ENCODE data around the gene PSRC1. TPM values are rescaled to one million over a fixed set of nuclear protein-coding genes. Genes with fewer than 3 reads are reported as not detected.

Gene PSRC1
- total RNA-seq, 1 donor, result 23.3 TPM

- H3K4me3 ChIP-seq (ENCODE audit: low read depth, low read length), result no peak overlapping the region
- TF ChIP-seq CTCF (IDR thresholded peaks at IDR 0.05; ENCODE audit: insufficient read depth, low read depth, low read length), result no peak
- DNase-seq (ENCODE audit: low read depth), result no peak
Measured at GRCh38 chr1:109257682-109258421, 25.1 kb downstream of the PSRC1 start.

- DNase-seq (ENCODE audit: low read depth), result no peak
- no peak for TF ChIP-seq CTCF (IDR thresholded peaks at IDR 0.05; ENCODE audit: insufficient read depth, low read depth, low read length)
Measured at GRCh38 chr1:109256971-109257681, 25.8 kb downstream of the PSRC1 start.

GRCh38 chr1:109256085-109256484, 26.9 kb downstream of the PSRC1 start:
- DNase-seq (ENCODE audit: low read depth), result no peak
- H3K4me3 ChIP-seq (ENCODE audit: low read depth, low read length), result no peak overlapping the region
- TF ChIP-seq CTCF (IDR thresholded peaks at IDR 0.05; ENCODE audit: insufficient read depth, low read depth, low read length), result no peak

More at GRCh38 chr1:109256971-109257681, 25.8 kb downstream of the PSRC1 start:
- H3K4me3 ChIP-seq (ENCODE audit: low read depth, low read length), result no peak overlapping the region

DNA sequence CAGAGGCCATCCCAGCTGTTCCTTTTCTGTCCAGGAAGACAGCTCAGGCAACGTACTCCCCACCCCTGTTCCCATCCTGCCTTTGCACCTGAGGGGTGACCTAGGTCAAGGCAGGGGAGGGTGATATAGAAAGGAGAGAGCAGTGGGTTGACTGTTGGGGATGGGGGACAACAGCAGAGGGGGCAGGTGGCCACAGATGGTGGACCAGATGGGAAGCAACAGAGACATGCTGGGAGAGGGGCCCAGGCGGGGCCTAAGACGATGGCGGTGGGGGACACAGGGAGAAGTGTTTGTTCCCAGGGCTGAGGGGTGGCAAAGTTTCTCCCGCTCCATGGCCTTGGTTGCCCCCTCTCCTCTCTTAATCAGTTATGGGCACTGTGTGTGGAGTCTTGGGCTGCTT, 27.3 kb downstream of the PSRC1 start:
- no peak for TF ChIP-seq CTCF (IDR thresholded peaks at IDR 0.05; ENCODE audit: insufficient read depth, low read depth, low read length)
- H3K4me3 ChIP-seq (ENCODE audit: low read depth, low read length), result no peak overlapping the region
- no peak for DNase-seq (ENCODE audit: low read depth)

DNA sequence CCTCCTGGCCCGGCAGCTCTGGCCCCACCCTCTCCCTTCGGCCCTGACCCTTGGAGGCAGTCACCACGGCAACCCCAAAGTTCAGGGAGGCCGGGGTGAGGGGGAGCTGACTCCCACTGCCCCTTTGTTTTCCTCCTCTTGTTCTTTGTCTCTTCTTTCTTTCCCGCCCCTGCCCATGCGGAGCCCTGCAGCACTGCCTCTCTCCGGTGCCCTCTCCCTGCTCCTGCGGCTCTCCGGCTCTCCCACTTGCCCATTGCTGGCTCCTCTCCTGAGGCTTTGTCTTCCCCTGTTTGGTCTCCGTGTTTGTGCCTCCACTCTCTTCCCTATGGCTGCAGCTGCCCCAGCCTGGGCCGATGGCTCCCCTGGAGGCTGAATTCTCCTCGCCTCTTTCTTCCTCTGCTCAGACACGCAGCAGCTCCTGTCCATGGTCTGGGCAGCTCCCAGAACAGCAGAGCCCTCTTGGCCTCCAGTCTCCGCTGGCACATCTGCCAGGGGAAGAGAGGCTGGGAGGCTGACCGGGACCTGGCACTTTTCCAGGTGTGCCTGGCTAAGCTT, 27.8 kb downstream of the PSRC1 start:
- H3K4me3 ChIP-seq (ENCODE audit: low read depth, low read length), result no peak overlapping the region
- TF ChIP-seq CTCF (IDR thresholded peaks at IDR 0.05; ENCODE audit: insufficient read depth, low read depth, low read length), result no peak
- no peak for DNase-seq (ENCODE audit: low read depth)

DNA sequence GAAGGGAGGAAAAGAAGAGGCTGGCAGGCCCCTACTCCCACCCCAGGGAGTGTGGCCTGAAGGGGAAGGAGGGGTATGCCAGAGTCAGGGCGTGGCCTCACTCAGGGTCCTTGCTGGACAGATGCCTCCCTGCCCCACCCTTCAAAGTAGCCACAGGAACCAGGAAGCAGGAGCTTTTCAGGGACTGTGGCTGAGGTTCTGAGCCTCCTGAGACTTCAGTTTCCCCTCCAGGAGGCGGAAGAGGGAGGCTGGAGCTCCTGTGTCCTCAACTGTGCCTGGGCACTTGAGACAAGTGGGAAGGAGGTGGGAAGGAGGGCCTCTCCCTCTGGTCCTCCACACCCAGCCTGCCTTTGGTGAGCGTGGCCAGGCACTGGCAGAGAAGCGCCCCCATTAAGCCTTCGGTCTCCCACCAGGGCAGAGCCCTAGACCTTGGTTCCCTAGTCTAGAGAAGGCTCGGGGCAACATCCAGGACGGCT, 28.3 kb downstream of the PSRC1 start:
- no peak overlapping the region for H3K4me3 ChIP-seq (ENCODE audit: low read depth, low read length)
- TF ChIP-seq CTCF (IDR thresholded peaks at IDR 0.05; ENCODE audit: insufficient read depth, low read depth, low read length), result no peak
- DNase-seq (ENCODE audit: low read depth), result no peak
